Astrocyte (in vitro differentiated cells and primary cell): Measurements from ENCODE around the gene FHIT. TPM values are rescaled to one million over a fixed set of nuclear protein-coding genes. Genes with fewer than 3 reads are reported as not detected.

Experiments used
- DNase-seq: peaks from one replicate; pipeline ENCODE4 v3.0.0-alpha.2; 2010; ENCODE audit warnings: low read depth
- FAIRE-seq: peaks from 2 replicates; lab custom pipeline; 2011; peaks lifted over from hg19 to GRCh38; lab: Jason Lieb, UNC
- H2AFZ ChIP-seq: 2 replicates; pipeline ENCODE4 v1.6.0; 2012; ENCODE audit warnings: low read depth, low read length, inconsistent platforms
- H3K27ac ChIP-seq: 2 replicates; pipeline ENCODE4 v1.5.1; 2011; ENCODE audit warnings: low read depth, low read length, inconsistent platforms
- H3K27me3 ChIP-seq: 2 replicates; pipeline ENCODE4 v1.6.0; 2011; ENCODE audit warnings: low read length, inconsistent platforms; ENCODE audit not compliant: insufficient read depth
- H3K36me3 ChIP-seq: 2 replicates; pipeline ENCODE4 v1.5.1; 2011; ENCODE audit warnings: low read length, inconsistent platforms; ENCODE audit not compliant: insufficient read depth
- H3K4me1 ChIP-seq: 2 replicates; pipeline ENCODE4 v1.5.1; 2011; ENCODE audit warnings: low read length, inconsistent platforms; ENCODE audit not compliant: insufficient read depth
- H3K4me2 ChIP-seq: 2 replicates; pipeline ENCODE4 v1.6.0; 2012; ENCODE audit warnings: low read length, inconsistent platforms
- H3K4me3 ChIP-seq: 2 replicates; pipeline ENCODE4 v1.5.1; 2011; ENCODE audit warnings: low read depth, mild to moderate bottlenecking, low read length, inconsistent platforms; ENCODE audit not compliant: insufficient read depth
- H3K79me2 ChIP-seq: 2 replicates; pipeline ENCODE4 v1.6.0; 2012; ENCODE audit warnings: mild to moderate bottlenecking, low read length, inconsistent platforms; ENCODE audit not compliant: insufficient read depth
- H3K9ac ChIP-seq: 2 replicates; pipeline ENCODE4 v1.6.0; 2012; ENCODE audit warnings: mild to moderate bottlenecking, low read length, inconsistent platforms
- H3K9me3 ChIP-seq: 2 replicates; pipeline ENCODE4 v1.5.1; 2012; ENCODE audit warnings: low read depth, mild to moderate bottlenecking, low read length, inconsistent platforms; ENCODE audit not compliant: insufficient read depth
- H4K20me1 ChIP-seq: 2 replicates; pipeline ENCODE4 v1.6.0; 2012; ENCODE audit warnings: low read length, inconsistent platforms; ENCODE audit not compliant: insufficient read depth
- H3K27ac Mint-ChIP-seq: one replicate; pipeline ENCODE4 v1.8.0; 2021; ENCODE audit warnings: mild to moderate bottlenecking, mixed read lengths; ENCODE audit not compliant: unreplicated experiment
- H3K27me3 Mint-ChIP-seq: one replicate; pipeline ENCODE4 v1.8.0; 2021; ENCODE audit warnings: low read depth, mixed read lengths; ENCODE audit not compliant: unreplicated experiment
- H3K36me3 Mint-ChIP-seq: one replicate; pipeline ENCODE4 v1.8.0; 2021; ENCODE audit warnings: low read depth, mixed read lengths; ENCODE audit not compliant: unreplicated experiment
- H3K4me1 Mint-ChIP-seq: one replicate; pipeline ENCODE4 v1.8.0; 2021; ENCODE audit warnings: low read depth, mixed read lengths; ENCODE audit not compliant: unreplicated experiment
- H3K4me3 Mint-ChIP-seq: one replicate; pipeline ENCODE4 v1.8.0; 2021; ENCODE audit warnings: mild to moderate bottlenecking, moderate library complexity, mixed read lengths; ENCODE audit not compliant: unreplicated experiment
- H3K9me3 Mint-ChIP-seq: one replicate; pipeline ENCODE4 v1.8.0; 2021; ENCODE audit warnings: mild to moderate bottlenecking, mixed read lengths; ENCODE audit not compliant: unreplicated experiment
- CTCF ChIP-seq: IDR thresholded peaks from 2 replicates; pipeline ENCODE4 v1.5.1; 2011; ENCODE audit warnings: low read depth, mild to moderate bottlenecking, inconsistent platforms, low read length, moderate library complexity; ENCODE audit not compliant: insufficient read depth
- EZH2 ChIP-seq: IDR thresholded peaks from 2 replicates; pipeline ENCODE4 v1.6.1; 2012; ENCODE audit warnings: mild to moderate bottlenecking, low read length, inconsistent platforms; ENCODE audit not compliant: insufficient read depth
- total RNA-seq: library from RNA; stranded (reverse); gene quantifications from 2 replicates; pipeline ENCODE4 v1.2.1, GENCODE V29; 2021

Gene FHIT
- total RNA-seq, 1 donor from 2014 or later: 6.7 TPM

- Mint-ChIP-seq H3K4me1 (no peaks in the 10 kb centered on the region), H3K9me3 (peaks cover 12% of the 10 kb centered on the region), H3K27ac (no peak overlapping the region), H3K4me3 (no peak overlapping the region), H3K36me3 (no peaks in the 10 kb centered on the region), H3K27me3 (no peaks in the 10 kb centered on the region)
- Histone ChIP-seq H3K4me1 (no peaks in the 10 kb centered on the region), H4K20me1 (no peaks in the 10 kb centered on the region), H3K79me2 (no peaks in the 10 kb centered on the region), H3K4me3 (no peak overlapping the region), H3K27me3 (no peaks in the 10 kb centered on the region), H3K4me2 (no peak overlapping the region), H3K9ac (no peak overlapping the region), H2AFZ (no peak overlapping the region), H3K27ac (no peak overlapping the region), H3K36me3 (no peaks in the 10 kb centered on the region), H3K9me3 (no peaks in the 10 kb centered on the region)
- DNase-seq (no peak), FAIRE-seq (no peak)
- TF ChIP-seq CTCF: no peak
- TF ChIP-seq EZH2: no peak
Observed at GRCh38 chr3:60967141-60967540, 284.1 kb downstream of the FHIT start.

GRCh38 chr3:60957541-60957940 is 293.7 kb downstream of the FHIT start:
- H3K4me1 ChIP-seq: no peaks in the 10 kb centered on the region
- FAIRE-seq (no peak), DNase-seq (no peak)
- H3K36me3 Mint-ChIP-seq: no peaks in the 10 kb centered on the region
- H3K4me3 ChIP-seq: no peak overlapping the region
- no peak overlapping the region for H3K27ac Mint-ChIP-seq
- no peak overlapping the region for H3K9ac ChIP-seq
- H3K4me3 Mint-ChIP-seq: no peak overlapping the region
- no peak overlapping the region for H3K4me2 ChIP-seq
- no peaks in the 10 kb centered on the region for H3K79me2 ChIP-seq
- H3K27me3 Mint-ChIP-seq: no peaks in the 10 kb centered on the region
- TF ChIP-seq EZH2: no peak
- TF ChIP-seq CTCF: no peak
- no peak overlapping the region for H3K27ac ChIP-seq
- no peak overlapping the region for H2AFZ ChIP-seq
- H3K36me3 ChIP-seq: no peaks in the 10 kb centered on the region
- H4K20me1 ChIP-seq: no peaks in the 10 kb centered on the region
- H3K4me1 Mint-ChIP-seq: no peaks in the 10 kb centered on the region
- peaks cover 9% of the 10 kb centered on the region for H3K9me3 Mint-ChIP-seq
- no peaks in the 10 kb centered on the region for H3K9me3 ChIP-seq
- no peaks in the 10 kb centered on the region for H3K27me3 ChIP-seq

- no peak overlapping the region for H3K4me3 ChIP-seq
- no peaks in the 10 kb centered on the region for H3K4me1 Mint-ChIP-seq
- no peak overlapping the region for H3K4me2 ChIP-seq
- no peak overlapping the region for H3K27ac Mint-ChIP-seq
- no peak overlapping the region for H3K27ac ChIP-seq
- H3K4me3 Mint-ChIP-seq: no peak overlapping the region
- no peaks in the 10 kb centered on the region for H3K27me3 ChIP-seq
- H3K27me3 Mint-ChIP-seq: no peaks in the 10 kb centered on the region
- no peaks in the 10 kb centered on the region for H3K9me3 ChIP-seq
- FAIRE-seq: no peak
- no peak overlapping the region for H2AFZ ChIP-seq
- H3K36me3 ChIP-seq: no peaks in the 10 kb centered on the region
- no peak overlapping the region for H3K9ac ChIP-seq
- H4K20me1 ChIP-seq: no peaks in the 10 kb centered on the region
- TF ChIP-seq CTCF: no peak
- no peak for TF ChIP-seq EZH2
- H3K4me1 ChIP-seq: no peaks in the 10 kb centered on the region
- H3K79me2 ChIP-seq: no peaks in the 10 kb centered on the region
- no peaks in the 10 kb centered on the region for H3K36me3 Mint-ChIP-seq
- no peak for DNase-seq
- H3K9me3 Mint-ChIP-seq: peaks cover 5% of the 10 kb centered on the region
Observed at GRCh38 chr3:60956729-60957128, 294.5 kb downstream of the FHIT start.
